K562 (cell line): ENCODE results near the gene PDZRN3. TPM values are rescaled to one million over a fixed set of nuclear protein-coding genes. Genes with fewer than 3 reads are reported as not detected.

Source experiments
- ATAC-seq: fragments of 200-7000 bp; cut with Tn5 transposase; 3 replicates; pipeline ENCODE4 v1.9.1; 2020; ENCODE audit warnings: moderate library complexity
- BruUV-seq: library from RNA; stranded (reverse); fragments of 400-500 nt; replicated peaks from 2 replicates; lab custom pipeline; 2021; lab: Mats Ljungman, UMichigan
- CTCF ChIA-PET: fragments of 300-600 bp; formaldehyde crosslinking; extraction: SDS; loops from one replicate; lab custom pipeline; 2021; ENCODE audit warnings: low intra/inter-chr PET ratio; lab: Yijun Ruan, JAX
- POLR2A ChIA-PET: fragments of 300-600, 350-650 bp; sonication (Branson Sonifier 250); formaldehyde crosslinking; extraction: SDS; loops from one replicate; lab custom pipeline; 2021; ENCODE audit warnings: antibody characterized with exemption, inconsistent platforms; lab: Yijun Ruan, JAX
- DNase-seq, 4 experiments: peaks; one replicate each; pipeline versions ENCODE4 v3.0.0 to v3.0.0-alpha.2; 2011 to 2018; ENCODE audit warnings: low spot score in 3 of 4, mixed read lengths in 3 of 4; ENCODE audit errors: extremely low read depth in 1 of 4
- FAIRE-seq: peaks from 2 replicates; lab custom pipeline; 2011; peaks lifted over from hg19 to GRCh38; lab: Jason Lieb, UNC
- H2AFZ ChIP-seq: 2 replicates; pipeline ENCODE4 v1.6.0; 2011; ENCODE audit warnings: low read depth, low read length, control low read depth, inconsistent platforms
- H3K27ac ChIP-seq: fragments of 200-600 bp; 3 replicates; pipeline ENCODE4 v1.8.0; 2011; ENCODE audit warnings: low read depth, mild to moderate bottlenecking, control low read depth, inconsistent platforms, low read length, moderate library complexity, mixed read lengths; ENCODE audit errors: extremely low read depth
- H3K27me3 ChIP-seq, 2 experiments: fragments of 300-600 bp in 1 of 2; 2 replicates in 1 of 2; 3 replicates in 1 of 2; pipeline versions ENCODE4 v1.6.0 to v1.8.0; 2011; ENCODE audit warnings: inconsistent platforms in 2 of 2, low read length in 2 of 2, mild to moderate bottlenecking in 1 of 2, mixed read lengths in 1 of 2, moderate library complexity in 1 of 2; ENCODE audit not compliant: control insufficient read depth in 2 of 2, insufficient read depth in 2 of 2
- H3K36me3 ChIP-seq: fragments of 300-600 bp; 3 replicates; pipeline ENCODE4 v1.8.0; 2011; ENCODE audit warnings: mild to moderate bottlenecking, low read length, inconsistent platforms; ENCODE audit not compliant: control insufficient read depth, insufficient read depth
- H3K4me1 ChIP-seq, 2 experiments: fragments of 200-600 bp in 1 of 2; replicated peaks in 1 of 2; 2 replicates in 1 of 2; 3 replicates in 1 of 2; pipeline versions ENCODE4 v1.5.1 to v1.8.0; 2011; ENCODE audit warnings: inconsistent platforms in 2 of 2, low read length in 2 of 2, mild to moderate bottlenecking in 1 of 2, mixed read lengths in 1 of 2, moderate library complexity in 1 of 2; ENCODE audit not compliant: control insufficient read depth in 2 of 2, insufficient read depth in 2 of 2
- H3K4me2 ChIP-seq: 2 replicates; pipeline ENCODE4 v1.6.1; 2011; ENCODE audit warnings: low read length, control low read depth, inconsistent platforms, mixed read lengths; ENCODE audit not compliant: insufficient read depth
- H3K4me3 ChIP-seq: fragments of 200-600 bp; sonication (generic), shearing (Covaris generic); 2 replicates; pipeline ENCODE4 v1.5.1; 2016; ENCODE audit warnings: control low read depth, inconsistent platforms
- H3K79me2 ChIP-seq: fragments of 200-600 bp; 3 replicates; pipeline ENCODE4 v1.8.0; 2011; ENCODE audit warnings: low read length, inconsistent platforms; ENCODE audit not compliant: control insufficient read depth, insufficient read depth
- H3K9ac ChIP-seq, 2 experiments: 2 replicates each; pipeline versions ENCODE4 v1.6.0 to v1.6.1; 2011; ENCODE audit warnings: low read depth in 2 of 2, low read length in 2 of 2, control low read depth in 1 of 2, inconsistent platforms in 1 of 2, mild to moderate bottlenecking in 1 of 2, mixed read lengths in 1 of 2; ENCODE audit not compliant: insufficient read depth in 1 of 2
- H3K9me1 ChIP-seq: one replicate; pipeline ENCODE4 v1.6.0; 2011; ENCODE audit warnings: inconsistent platforms, mild to moderate bottlenecking, low read length, moderate library complexity; ENCODE audit not compliant: control insufficient read depth, insufficient read depth
- H3K9me3 ChIP-seq: replicated peaks from 2 replicates; pipeline ENCODE4 v1.5.1; 2011; ENCODE audit warnings: low read depth, low read length, inconsistent platforms; ENCODE audit not compliant: control insufficient read depth, insufficient read depth
- H4K20me1 ChIP-seq: replicated peaks from 2 replicates; pipeline ENCODE4 v1.6.1; 2011; ENCODE audit warnings: low read length, inconsistent platforms, mixed read lengths; ENCODE audit not compliant: control insufficient read depth, insufficient read depth
- C11orf30 ChIP-seq: fragments of 450-650 bp; IDR thresholded peaks from 2 replicates; pipeline ENCODE4 v1.6.1; 2016; ENCODE audit warnings: low read depth, mild to moderate bottlenecking
- HES1 ChIP-seq: fragments of 450-650 bp; IDR thresholded peaks from 2 replicates; pipeline ENCODE4 v1.6.1; 2016; ENCODE audit warnings: low read depth, mild to moderate bottlenecking, moderate library complexity
- KAT8 ChIP-seq: fragments of 450-650 bp; IDR thresholded peaks from 2 replicates; pipeline ENCODE4 v1.6.1; 2016; ENCODE audit warnings: low read depth, mild to moderate bottlenecking
- NRF1 ChIP-seq, 2 experiments: fragments of 450-650 bp; IDR thresholded peaks in 1 of 2; conservative IDR thresholded peaks in 1 of 2; 2 replicates each; pipeline ENCODE4 v1.6.1; 2014; ENCODE audit warnings: mild to moderate bottlenecking in 2 of 2
- RBM14 ChIP-seq: fragments of 200-400 bp; formaldehyde crosslinking; IDR thresholded peaks from 2 replicates; pipeline ENCODE4 v1.6.1; 2018; ENCODE audit warnings: low read depth, mild to moderate bottlenecking, low read length, moderate library complexity, borderline replicate concordance; ENCODE audit not compliant: insufficient read depth
- RUNX1 ChIP-seq: sonication (generic); IDR thresholded peaks from 2 replicates; pipeline ENCODE4 v1.6.1; 2016; ENCODE audit warnings: antibody characterized with exemption, low read depth
- U2AF1 ChIP-seq: fragments of 200-400 bp; formaldehyde crosslinking; optimal IDR thresholded peaks from 2 replicates; pipeline ENCODE3; 2017; ENCODE audit warnings: mild to moderate bottlenecking, low read depth, low read length, moderate library complexity
- ZBED1 ChIP-seq: IDR thresholded peaks from 2 replicates; pipeline ENCODE4 v1.6.1; 2014
- ZNF24 ChIP-seq: fragments of 450-650 bp; IDR thresholded peaks from 2 replicates; pipeline ENCODE4 v1.6.1; 2016
- ZNF512 ChIP-seq: IDR thresholded peaks from 2 replicates; pipeline ENCODE4 v1.6.1; 2016; ENCODE audit warnings: missing genetic modification characterization, missing compliant biosample characterization
- WGBS: fragments of 100-300 bp; shearing (Covaris generic); methylation state at CpG from one replicate; pipeline ENCODE4 v1.1.6; 2016; ENCODE audit warnings: low coverage, mixed read lengths; ENCODE audit not compliant: insufficient coverage; ENCODE audit errors: missing lambda C conversion rate; 5-methylcytosine and 5-hydroxymethylcytosine counted together
- in situ Hi-C: fragments of 300-500 bp; cut with MboI; formaldehyde crosslinking; loops from 4 replicates; pipeline ENCODE4 v1.15.0; 2018; ENCODE audit warnings: inconsistent platforms, mixed read lengths
- intact Hi-C: fragments of 100-400 bp; cut with micrococcal nuclease; formaldehyde crosslinking; loops from 2 replicates; pipeline ENCODE4 v1.14.2; 2022
- polyA plus RNA-seq, 8 experiments: library from polyadenylated mRNA; depleted of rRNA in 4 of 8; stranded (reverse) in 5 of 8; unstranded in 3 of 8; fragments of >200 nt; fragmentation: Nextera tagmentation in 2 of 8; fragmentation: Illumina TruSeq in 1 of 8; extraction: Ambion mirVana in 2 of 8; extraction: Trizol in 1 of 8; gene quantifications; 2 replicates each; pipeline versions ENCODE4 v1.2.1 to v1.2.3, GENCODE V29; 2011 to 2014; ENCODE audit warnings: inconsistent platforms in 1 of 8, missing spikeins in 1 of 8
- total RNA-seq, 7 experiments: library from RNA; depleted of rRNA in 6 of 7; stranded (reverse); fragments of >200 nt in 6 of 7; fragmentation: Illumina TruSeq in 2 of 7; extraction: Trizol in 2 of 7; gene quantifications; 2 replicates each; pipeline versions ENCODE4 v1.2.1 to v1.2.3, GENCODE V29; 2011 to 2021; ENCODE audit warnings: low replicate concordance in 1 of 7

The PDZRN3 gene
- total and polyA plus RNA-seq, 9 of the 15 experiments (the other 6 are each of a cell fraction or from before 2014, with no cell fraction given) = 0.16 TPM; not detected in 8

GRCh38 chr3:73569246-73569760 is 55.4 kb downstream of the PDZRN3 start:
- H3K9ac ChIP-seq = no peak overlapping the region
- no TSS peak for BruUV-seq
- H3K4me3 ChIP-seq = no peak overlapping the region
- DNase-seq = no peak
- no peaks in the 10 kb centered on the region for H3K36me3 ChIP-seq
- no peak overlapping the region for H3K4me2 ChIP-seq
- no peaks in the 10 kb centered on the region for H3K27me3 ChIP-seq
- H3K27ac ChIP-seq = no peak overlapping the region
- H3K79me2 ChIP-seq = no peaks in the 10 kb centered on the region
- no peak for FAIRE-seq
- H3K4me1 ChIP-seq = no peaks in the 10 kb centered on the region
- no peaks in the 10 kb centered on the region for H3K9me1 ChIP-seq
- ChIA-PET POLR2A (no interaction called here), CTCF (no interaction called here)
- H3K9me3 ChIP-seq = no peaks in the 10 kb centered on the region
- H4K20me1 ChIP-seq = no peaks in the 10 kb centered on the region
- WGBS = 0% methylated on average over 8 of the region's 8 CpGs
- H2AFZ ChIP-seq = no peak overlapping the region
- ATAC-seq = no peak
- intact Hi-C loops (no loop called here), in situ Hi-C loops (no loop called here)
- no peak for TF ChIP-seq HES1
- TF ChIP-seq C11orf30 = no peak
- TF ChIP-seq RBM14 = no peak
- TF ChIP-seq ZBED1 = no peak
- no peak for TF ChIP-seq RUNX1
- no peak for TF ChIP-seq ZNF512 (tag)
- TF ChIP-seq NRF1 (conservative IDR thresholded peaks at IDR 0.05 in 1 of 2, IDR thresholded peaks at IDR 0.05 in 1 of 2) = no peak
- no peak for TF ChIP-seq KAT8
- TF ChIP-seq U2AF1 = no peak
- no peak for TF ChIP-seq ZNF24
- TF ChIP-seq, all 486 proteins: peak for 0
